ENCODE measurements around the gene ATP8B2.
"Not testable (repeated sequence)": the region's sequence is repeated elsewhere in the genome, so short reads cannot be mapped to it uniquely, and the experiment has no call there.

Gene ATP8B2

DNA sequence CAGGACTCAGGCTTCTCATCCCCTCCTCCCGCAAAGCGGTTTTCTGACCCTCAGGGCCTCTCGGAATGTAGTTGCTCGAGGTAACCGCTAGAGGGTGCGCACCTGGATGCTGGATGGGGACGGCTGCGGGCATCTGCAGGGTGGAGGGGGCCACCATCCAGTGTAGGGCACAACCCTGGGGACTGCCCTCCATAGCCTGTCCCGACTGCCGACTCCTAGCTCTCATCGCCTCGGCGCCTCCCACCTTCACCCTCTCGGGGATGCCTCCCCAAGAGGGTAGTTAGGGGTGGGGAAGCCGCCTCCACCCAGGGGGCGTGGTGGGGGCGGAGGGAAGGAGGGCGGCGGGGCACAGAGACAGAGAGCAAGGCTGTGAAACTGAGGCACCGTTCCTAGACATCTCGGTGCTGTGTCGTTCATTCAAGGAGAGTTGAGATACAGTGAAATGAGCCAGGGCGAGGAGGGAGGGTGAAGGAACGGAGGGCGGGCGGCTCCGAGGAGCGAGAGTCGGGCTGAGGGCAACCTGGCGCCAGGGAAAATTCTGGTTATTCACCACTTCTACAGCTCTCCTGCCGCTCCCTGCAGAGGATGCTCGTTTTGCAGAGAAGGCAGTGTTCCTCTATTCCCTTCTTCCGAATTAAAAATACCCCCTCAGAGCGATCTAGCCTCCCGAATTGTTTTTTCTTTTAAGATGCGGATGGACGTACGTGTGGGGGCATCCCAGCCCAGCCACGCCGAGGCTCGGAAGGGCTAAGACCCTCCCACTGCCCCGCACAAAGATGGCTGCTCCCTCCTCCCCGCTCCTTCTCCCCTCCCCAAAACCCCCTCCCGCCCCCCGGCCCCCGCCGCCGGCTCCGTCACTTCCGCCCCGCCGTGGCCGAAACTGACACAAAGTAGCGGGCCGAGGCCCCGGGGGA is at the start of gene ATP8B2:
Gene ATP8B2, plus strand, starts transcription at position 857 of the 914 bp plus-strand sequence. CDS start 2,617 bp downstream, outside the sequence.
- in situ Hi-C loops (cut with HindIII; ENCODE audit: low sequenced_read_pairs), result no loop called here

DNA sequence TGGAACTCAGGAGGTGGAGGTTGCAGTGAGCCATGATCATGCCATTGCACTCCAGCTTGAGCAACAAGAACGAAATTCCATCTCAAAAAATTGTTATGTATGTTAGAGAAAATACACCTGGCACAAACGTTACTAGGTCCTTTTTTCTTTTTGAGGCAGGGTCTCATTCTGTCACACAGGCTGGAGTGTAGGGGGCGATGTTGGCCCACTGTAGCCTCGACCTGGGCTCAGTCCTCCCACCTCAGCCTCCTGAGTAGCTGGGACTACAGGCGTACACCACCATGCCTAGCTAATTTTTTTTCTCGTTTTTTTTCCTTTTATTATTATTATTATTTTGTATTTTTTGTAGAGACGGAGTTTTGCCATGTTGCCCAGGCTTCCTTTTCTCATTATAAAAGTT is 48.5 kb upstream of the ATP8B2 start:
- in situ Hi-C loops (cut with HindIII; ENCODE audit: low sequenced_read_pairs), result loop anchor here (5.0 kb wide), 1 partner anchor 41 kb away; no protein-coding TSS in a partner anchor

- in situ Hi-C loops (cut with HindIII; ENCODE audit: low sequenced_read_pairs), result not testable (repeated sequence)
Measured at GRCh38 chr1:154287591-154287990, 37.7 kb upstream of the ATP8B2 start.

DNA sequence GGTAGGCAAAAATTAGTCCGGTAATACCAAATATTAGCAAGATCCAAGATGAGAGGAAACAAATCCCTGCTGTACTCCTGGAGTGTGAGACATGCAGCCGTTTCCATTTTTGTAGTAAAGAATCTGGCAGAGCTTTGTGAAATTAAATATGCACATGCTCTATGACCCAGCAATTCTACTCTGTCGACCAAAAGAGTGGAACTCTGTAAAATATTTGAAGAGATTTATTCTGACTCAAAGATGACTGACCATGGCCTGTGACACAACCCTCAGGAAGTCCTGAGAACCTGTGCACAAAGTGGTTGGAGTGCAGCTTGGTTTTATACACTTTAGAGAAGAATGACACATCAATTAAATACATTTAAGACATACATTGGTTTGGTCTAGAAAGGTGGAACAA is 36.7 kb upstream of the ATP8B2 start:
- in situ Hi-C loops (cut with HindIII; ENCODE audit: low sequenced_read_pairs), result no loop called here

GRCh38 chr1:154290921-154291320 is 34.4 kb upstream of the ATP8B2 start:
- in situ Hi-C loops (cut with HindIII; ENCODE audit: low sequenced_read_pairs), result no loop called here

GRCh38 chr1:154295408-154296235 is 29.7 kb upstream of the ATP8B2 start:
- in situ Hi-C loops (cut with HindIII; ENCODE audit: low sequenced_read_pairs), result no loop called here

- in situ Hi-C loops (cut with HindIII; ENCODE audit: low sequenced_read_pairs), result no loop called here
Measured at GRCh38 chr1:154301582-154301981, 23.7 kb upstream of the ATP8B2 start.

DNA sequence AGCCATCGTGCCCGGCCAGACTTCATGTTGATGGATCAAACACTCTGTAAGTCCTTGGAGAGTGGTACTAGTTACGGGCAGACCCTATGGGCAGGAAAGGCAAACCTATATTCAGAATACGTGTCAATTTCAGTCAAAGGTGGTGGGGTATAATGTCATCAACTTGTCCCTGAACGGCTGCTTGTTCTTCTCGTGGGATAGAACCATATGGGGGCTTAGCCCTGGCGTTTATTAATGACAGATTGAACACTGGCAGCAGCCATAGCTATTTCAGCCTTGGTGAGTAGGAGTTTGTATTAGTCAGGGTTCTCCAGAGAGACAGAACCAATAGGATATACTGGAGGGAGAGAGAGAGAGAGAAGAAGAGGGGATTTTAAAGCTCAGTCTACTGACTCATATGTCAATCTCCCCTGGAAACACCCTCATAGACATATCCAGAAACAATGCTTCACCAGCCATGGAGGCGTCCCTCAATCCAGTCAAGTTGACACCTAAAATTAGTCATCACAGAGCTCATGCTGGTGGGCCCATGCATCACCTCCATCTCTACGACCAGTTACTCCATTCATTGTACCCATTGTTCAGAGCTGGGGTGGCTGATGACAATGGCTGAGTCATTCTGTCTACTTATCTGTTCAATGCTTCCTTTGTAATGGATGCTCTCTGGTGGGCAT is 20.5 kb upstream of the ATP8B2 start:
- in situ Hi-C loops (cut with HindIII; ENCODE audit: low sequenced_read_pairs), result no loop called here

GRCh38 chr1:154306151-154306550 is 19.2 kb upstream of the ATP8B2 start:
- in situ Hi-C loops (cut with HindIII; ENCODE audit: low sequenced_read_pairs), result no loop called here

DNA sequence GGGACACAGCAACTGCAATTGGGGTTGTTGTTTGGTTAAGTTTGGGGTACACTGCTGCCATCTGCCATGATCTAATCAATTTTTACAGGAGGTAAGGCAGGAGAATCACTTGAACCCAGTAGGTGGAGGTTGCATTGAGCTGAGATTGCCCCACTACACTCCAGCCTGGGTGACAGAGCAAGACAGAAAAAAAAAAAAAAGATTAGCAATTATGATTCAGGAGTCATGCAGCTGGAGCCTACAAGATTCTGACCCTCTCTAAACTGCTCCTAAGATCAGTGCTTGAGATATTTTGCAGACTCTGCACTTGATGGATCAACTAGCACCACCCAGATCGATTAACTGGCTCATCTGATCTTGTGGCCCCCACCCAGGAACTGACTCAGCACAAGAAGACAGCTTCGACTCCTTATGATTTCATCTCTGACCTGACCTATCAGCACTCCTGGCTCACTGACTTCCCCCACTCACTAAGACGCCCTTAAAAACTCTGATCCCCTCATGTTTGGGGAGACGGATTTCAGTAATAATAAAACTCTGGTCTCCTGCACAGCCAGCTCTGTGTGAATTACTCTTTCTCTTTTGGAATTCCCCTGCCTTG is 17.6 kb upstream of the ATP8B2 start:
- in situ Hi-C loops (cut with HindIII; ENCODE audit: low sequenced_read_pairs), result not testable (repeated sequence)

DNA sequence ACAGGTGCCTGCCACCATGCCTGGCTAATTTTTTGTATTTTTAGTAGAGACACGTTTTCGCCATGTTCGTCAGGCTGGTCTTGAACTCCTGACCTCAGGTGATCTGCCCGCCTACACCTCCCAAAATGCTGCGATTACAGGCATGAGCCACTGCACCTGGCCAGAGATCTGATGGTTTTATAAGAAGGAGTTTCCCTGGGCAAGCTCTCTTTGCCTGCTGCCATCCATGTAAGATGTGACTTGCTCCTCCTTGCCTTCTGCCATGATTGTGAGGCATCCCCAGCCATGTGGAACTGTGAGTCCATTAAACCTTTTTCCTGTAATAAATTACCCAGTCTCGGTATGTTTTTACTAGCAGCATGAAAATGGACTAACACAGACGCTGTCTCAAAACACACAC is 16.2 kb upstream of the ATP8B2 start:
- in situ Hi-C loops (cut with HindIII; ENCODE audit: low sequenced_read_pairs), result not testable (repeated sequence)

GRCh38 chr1:154312229-154313065 is 12.9 kb upstream of the ATP8B2 start:
- in situ Hi-C loops (cut with HindIII; ENCODE audit: low sequenced_read_pairs), result not testable (repeated sequence)

GRCh38 chr1:154313066-154313356 is 12.3 kb upstream of the ATP8B2 start:
- in situ Hi-C loops (cut with HindIII; ENCODE audit: low sequenced_read_pairs), result no loop called here

DNA sequence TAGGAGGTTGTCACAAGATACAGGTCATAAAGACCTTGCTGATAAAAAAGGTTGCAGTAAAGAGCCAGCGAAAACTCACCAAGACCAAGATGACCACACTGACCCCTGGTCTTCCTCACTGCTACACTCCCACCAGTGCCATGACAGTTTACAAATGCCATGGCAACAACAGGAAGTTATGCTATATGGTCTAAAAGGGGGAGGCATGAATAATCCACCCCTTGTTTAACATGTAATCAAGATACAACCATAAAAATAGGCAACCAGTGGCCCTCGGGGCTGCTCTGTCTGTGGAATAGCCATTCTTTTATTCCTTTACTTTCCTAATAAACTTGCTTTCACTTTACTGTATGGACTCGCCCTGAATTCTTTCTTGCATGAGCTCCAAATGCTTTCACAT is 11.1 kb upstream of the ATP8B2 start:
- in situ Hi-C loops (cut with HindIII; ENCODE audit: low sequenced_read_pairs), result not testable (repeated sequence)

DNA sequence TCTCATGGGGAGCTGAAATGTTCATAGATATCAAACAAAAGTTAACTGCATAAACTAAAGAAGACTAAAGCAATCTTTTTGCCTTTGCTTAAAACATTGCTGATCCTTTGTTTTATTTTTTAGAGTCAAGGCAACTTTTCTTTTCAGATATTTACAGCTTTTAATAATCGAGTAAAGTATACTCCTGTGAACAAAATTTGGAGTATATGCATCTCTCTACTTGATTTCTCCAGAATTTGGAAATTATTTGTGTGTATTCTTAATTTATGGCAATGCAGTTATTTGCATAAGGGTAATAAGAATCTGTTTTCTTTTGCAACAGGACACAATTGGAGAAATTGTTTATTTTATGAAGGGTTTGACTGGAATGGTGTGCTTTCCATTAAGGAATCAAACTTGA is 8.6 kb upstream of the ATP8B2 start:
- in situ Hi-C loops (cut with HindIII; ENCODE audit: low sequenced_read_pairs), result loop anchor here (5.0 kb wide), 1 partner anchor 39 kb away; no protein-coding TSS in a partner anchor

- in situ Hi-C loops (cut with HindIII; ENCODE audit: low sequenced_read_pairs), result loop anchor here (5.0 kb wide), 1 partner anchor 41 kb away; no protein-coding TSS in a partner anchor
Measured at GRCh38 chr1:154318386-154318785, 6.9 kb upstream of the ATP8B2 start.

DNA sequence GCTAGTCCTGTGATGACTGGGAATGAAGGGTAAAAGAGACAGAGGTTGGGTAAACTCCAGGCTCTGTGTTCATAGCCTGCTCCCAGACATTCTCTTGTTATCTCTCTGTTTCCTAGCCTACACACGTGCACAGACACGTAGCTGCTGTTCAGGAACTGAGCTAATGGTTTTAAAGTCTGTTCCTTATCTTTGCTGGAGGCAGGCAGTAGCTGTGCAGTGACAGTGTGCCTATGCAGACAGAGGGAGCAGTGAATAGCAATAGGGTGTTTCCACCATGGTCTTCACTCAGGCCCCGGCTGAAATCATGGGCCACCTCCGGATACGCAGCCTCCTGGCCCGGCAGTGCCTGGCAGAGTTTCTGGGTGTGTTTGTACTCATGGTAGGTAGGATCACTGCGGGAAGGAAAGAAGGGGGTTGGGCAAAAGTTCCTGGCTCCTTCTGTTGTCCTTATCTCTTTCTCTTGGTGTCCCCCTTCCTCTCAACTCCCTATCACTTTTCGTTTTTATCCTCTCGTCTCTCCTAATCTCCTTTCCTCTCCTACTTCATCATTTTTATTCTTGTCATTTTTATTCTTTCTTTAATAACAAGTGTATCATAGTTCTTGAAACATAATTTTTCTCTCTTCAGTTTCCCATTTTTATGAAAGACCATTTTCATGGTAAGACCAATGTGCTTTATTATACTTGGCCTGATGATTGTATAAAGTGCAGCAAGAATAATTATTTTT is 4.3 kb upstream of the ATP8B2 start, which contains the start of gene AQP10:
Gene AQP10, plus strand, starts transcription at position 212 of the 727 bp plus-strand sequence. Its CDS starts 63 bp downstream, at position 275.
- in situ Hi-C loops (cut with HindIII; ENCODE audit: low sequenced_read_pairs), result no loop called here

- in situ Hi-C loops (cut with HindIII; ENCODE audit: low sequenced_read_pairs), result not testable (repeated sequence)
Measured at GRCh38 chr1:154321609-154321934, 3.8 kb upstream of the ATP8B2 start.

- in situ Hi-C loops (cut with HindIII; ENCODE audit: low sequenced_read_pairs), result no loop called here
Measured at GRCh38 chr1:154323493-154323892, 1.8 kb upstream of the ATP8B2 start.
